HEK293T (cell line): ENCODE measurements around the gene RBKS.
"Not testable (repeated sequence)": the region's sequence is repeated elsewhere in the genome, so short reads cannot be mapped to it uniquely, and the experiment has no call there.

ENCODE experiments used
- ARNT ChIP-seq: fragments of 450-650 bp; IDR thresholded peaks from 2 replicates; pipeline ENCODE4 v1.6.1; 2017; ENCODE audit warnings: mild to moderate bottlenecking
- CTBP1 ChIP-seq: fragments of 450-650 bp; IDR thresholded peaks from 2 replicates; pipeline ENCODE4 v1.6.1; 2016; ENCODE audit warnings: borderline replicate concordance

GRCh38 chr2:27881815-27882583 is 8.2 kb downstream of the RBKS start:
- TF ChIP-seq ARNT, CTBP1: not testable (repeated sequence)
